ENCODE results near the gene SLC46A3.
"Not testable (repeated sequence)": the region's sequence is repeated elsewhere in the genome, so short reads cannot be mapped to it uniquely, and the experiment has no call there.

Gene SLC46A3

GRCh38 chr13:28685114-28685513 is 33.7 kb downstream of the SLC46A3 start:
- POLR2A ChIA-PET, result no interaction called here
- CTCF ChIA-PET, result interaction anchor here (0.7 kb wide), 1 partner anchor 119 kb away, joined by 3 read pairs; no protein-coding TSS in a partner anchor
- H3K36me3 ChIP-seq (ENCODE audit: control insufficient read depth in 2 of 2, insufficient read depth in 1 of 2, low read length in 2 of 2), result peaks cover 0 to 2% of the 10 kb centered on the region in 2 experiments; a peak in 1 of 3 replicates
- H3K27ac ChIP-seq (ENCODE audit: extremely low read depth, low read depth, low read length), result no peak overlapping the region
- no peak overlapping the region for H3K4me3 ChIP-seq (ENCODE audit: low read depth, low read length)
- H3K9me3 ChIP-seq (ENCODE audit: control insufficient read depth, insufficient read depth, low read depth, low read length), result no peaks in the 10 kb centered on the region
- no peaks in the 10 kb centered on the region for H3K4me1 ChIP-seq (ENCODE audit: control insufficient read depth, insufficient read depth, low read length)
- TF ChIP-seq ZNF18 (tag by site-specific recombination; IDR thresholded peaks at IDR 0.05) (no peak), ZNF354C (tag by site-specific recombination; IDR thresholded peaks at IDR 0.05; ENCODE audit: borderline replicate concordance, low read depth) (no peak), ZSCAN4 (tag by site-specific recombination; IDR thresholded peaks at IDR 0.05) (no peak), ZNF146 (tag by site-specific recombination; IDR thresholded peaks at IDR 0.05) (no peak), BCL11B (tag by site-specific recombination; IDR thresholded peaks at IDR 0.05; ENCODE audit: low read depth) (no peak), WT1 (tag by site-specific recombination; IDR thresholded peaks at IDR 0.05) (no peak), ZNF174 (tag by site-specific recombination; IDR thresholded peaks at IDR 0.05) (no peak), ZFP37 (tag by site-specific recombination; IDR thresholded peaks at IDR 0.05) (no peak), ZXDB (tag by site-specific recombination; IDR thresholded peaks at IDR 0.05) (no peak), SP3 (tag by site-specific recombination; IDR thresholded peaks at IDR 0.05) (no peak), ZSCAN23 (tag by site-specific recombination; IDR thresholded peaks at IDR 0.05) (no peak), ZNF341 (tag by site-specific recombination; IDR thresholded peaks at IDR 0.05; ENCODE audit: low read depth) (no peak), ZNF132 (tag by site-specific recombination; IDR thresholded peaks at IDR 0.05; ENCODE audit: borderline replicate concordance) (no peak)

GRCh38 chr13:28684257-28684656 is 34.5 kb downstream of the SLC46A3 start:
- H3K9me3 ChIP-seq (ENCODE audit: control insufficient read depth, insufficient read depth, low read depth, low read length), result no peaks in the 10 kb centered on the region
- peaks cover 1 to 9% of the 10 kb centered on the region in 2 experiments; a peak in 2 of 3 replicates for H3K36me3 ChIP-seq (ENCODE audit: control insufficient read depth in 2 of 2, insufficient read depth in 1 of 2, low read length in 2 of 2)
- ChIA-PET CTCF (no interaction called here), POLR2A (no interaction called here)
- H3K4me1 ChIP-seq (ENCODE audit: control insufficient read depth, insufficient read depth, low read length), result no peaks in the 10 kb centered on the region
- H3K4me3 ChIP-seq (ENCODE audit: low read depth, low read length), result no peak overlapping the region
- TF ChIP-seq KLF9 (tag by site-specific recombination; IDR thresholded peaks at IDR 0.05; ENCODE audit: low read depth) (peak; percentile 72), ZBTB20 (tag by site-specific recombination; IDR thresholded peaks at IDR 0.05) (peak; percentile 62), GLIS2 (tag by site-specific recombination; IDR thresholded peaks at IDR 0.05) (0 out of 2 replicates have a peak, but pooled peaks have one; percentile 13), GLIS1 (tag by site-specific recombination; IDR thresholded peaks at IDR 0.05) (0 out of 2 replicates have a peak, but pooled peaks have one; percentile 6), ZBTB17 (tag by site-specific recombination; IDR thresholded peaks at IDR 0.05) (peak; percentile 45; the same call in 1 of the 2 replicates), ZNF19 (tag by site-specific recombination; IDR thresholded peaks at IDR 0.05; ENCODE audit: low read depth) (no peak), ZNF530 (tag by site-specific recombination; IDR thresholded peaks at IDR 0.05; ENCODE audit: low read depth) (no peak)
- H3K27ac ChIP-seq (ENCODE audit: extremely low read depth, low read depth, low read length), result no peak overlapping the region

GRCh38 chr13:28683169-28683568 is 35.6 kb downstream of the SLC46A3 start:
- H3K4me1 ChIP-seq (ENCODE audit: control insufficient read depth, insufficient read depth, low read length); H3K4me3 ChIP-seq (ENCODE audit: low read depth, low read length); POLR2A ChIA-PET; H3K27ac ChIP-seq (ENCODE audit: extremely low read depth, low read depth, low read length); H3K9me3 ChIP-seq (ENCODE audit: control insufficient read depth, insufficient read depth, low read depth, low read length): not testable (repeated sequence)
- CTCF ChIA-PET, result interaction anchor here (0.6 kb wide), 1 partner anchor 116 kb away, joined by 3 read pairs; no protein-coding TSS in a partner anchor
- peaks cover 8 to 15% of the 10 kb centered on the region in 2 experiments for H3K36me3 ChIP-seq (ENCODE audit: control insufficient read depth in 2 of 2, insufficient read depth in 1 of 2, low read length in 2 of 2)
- peak; percentile 13; the same call in 1 of the 2 replicates for TF ChIP-seq ZNF426 (tag by site-specific recombination; IDR thresholded peaks at IDR 0.05)
- 0 out of 2 replicates have a peak, but pooled peaks have one; percentile 20 for TF ChIP-seq ZNF394 (tag by site-specific recombination; IDR thresholded peaks at IDR 0.05; ENCODE audit: borderline replicate concordance)
